PFSK-1 (cell line): ENCODE data around the gene DIP2A.

Source experiments
- FOXP2 ChIP-seq: optimal IDR thresholded peaks from 2 replicates; pipeline ENCODE3; 2011; ENCODE audit warnings: borderline replicate concordance, control low read depth, inconsistent platforms; ENCODE audit not compliant: insufficient read depth; ENCODE audit errors: extremely low read length, extremely low read depth
- POLR2AphosphoS5 ChIP-seq: IDR thresholded peaks from 2 replicates; pipeline ENCODE4 v1.6.1; 2012; ENCODE audit warnings: low read depth, mild to moderate bottlenecking, control low read depth, low read length, moderate library complexity
- SIN3A ChIP-seq: IDR thresholded peaks from 2 replicates; pipeline ENCODE4 v1.6.1; 2012; ENCODE audit warnings: mild to moderate bottlenecking, low read length, moderate library complexity, borderline replicate concordance; ENCODE audit not compliant: insufficient read depth
- TAF1 ChIP-seq: IDR thresholded peaks from 2 replicates; pipeline ENCODE4 v1.6.1; 2012; ENCODE audit warnings: low read length, control low read depth, borderline replicate concordance; ENCODE audit not compliant: insufficient read depth
- TF ChIP-seq, protein P1 (sequence below), 2 experiments: IDR thresholded peaks; 2 replicates each; pipeline versions ENCODE4 v1.6.1 to v1.8.0; 2011 to 2012; ENCODE audit warnings: low read depth in 2 of 2, low read length in 2 of 2, control low read depth in 1 of 2, inconsistent platforms in 1 of 2, mild to moderate bottlenecking in 1 of 2, moderate library complexity in 1 of 2; ENCODE audit not compliant: insufficient read depth in 1 of 2

The DIP2A gene

DNA sequence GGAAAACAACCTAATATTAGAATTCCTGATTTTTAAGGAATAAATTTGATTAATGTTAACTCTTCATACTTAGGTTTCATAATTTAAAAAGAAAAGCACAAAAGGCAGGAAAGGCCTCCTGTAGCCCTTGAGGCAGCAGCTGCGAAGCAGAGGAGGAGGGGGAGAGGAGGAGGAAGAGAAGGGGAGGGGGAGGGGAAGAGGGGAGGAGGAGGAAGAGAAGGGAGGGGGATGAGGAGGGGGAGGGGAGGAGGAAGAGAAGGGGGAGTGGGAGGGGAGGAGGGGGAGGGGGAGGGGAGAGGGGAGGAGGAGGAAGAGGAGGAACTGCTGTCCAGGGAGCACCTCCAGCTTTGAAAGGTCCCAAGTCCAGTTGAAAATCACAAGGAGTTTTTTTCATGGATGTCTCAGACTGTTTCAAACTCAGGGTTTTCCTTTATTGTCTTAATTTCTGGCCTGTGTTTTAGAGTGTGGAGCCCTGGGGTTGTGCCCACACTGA, 35.1 kb upstream of the DIP2A start:
- TF ChIP-seq, protein P1, sequence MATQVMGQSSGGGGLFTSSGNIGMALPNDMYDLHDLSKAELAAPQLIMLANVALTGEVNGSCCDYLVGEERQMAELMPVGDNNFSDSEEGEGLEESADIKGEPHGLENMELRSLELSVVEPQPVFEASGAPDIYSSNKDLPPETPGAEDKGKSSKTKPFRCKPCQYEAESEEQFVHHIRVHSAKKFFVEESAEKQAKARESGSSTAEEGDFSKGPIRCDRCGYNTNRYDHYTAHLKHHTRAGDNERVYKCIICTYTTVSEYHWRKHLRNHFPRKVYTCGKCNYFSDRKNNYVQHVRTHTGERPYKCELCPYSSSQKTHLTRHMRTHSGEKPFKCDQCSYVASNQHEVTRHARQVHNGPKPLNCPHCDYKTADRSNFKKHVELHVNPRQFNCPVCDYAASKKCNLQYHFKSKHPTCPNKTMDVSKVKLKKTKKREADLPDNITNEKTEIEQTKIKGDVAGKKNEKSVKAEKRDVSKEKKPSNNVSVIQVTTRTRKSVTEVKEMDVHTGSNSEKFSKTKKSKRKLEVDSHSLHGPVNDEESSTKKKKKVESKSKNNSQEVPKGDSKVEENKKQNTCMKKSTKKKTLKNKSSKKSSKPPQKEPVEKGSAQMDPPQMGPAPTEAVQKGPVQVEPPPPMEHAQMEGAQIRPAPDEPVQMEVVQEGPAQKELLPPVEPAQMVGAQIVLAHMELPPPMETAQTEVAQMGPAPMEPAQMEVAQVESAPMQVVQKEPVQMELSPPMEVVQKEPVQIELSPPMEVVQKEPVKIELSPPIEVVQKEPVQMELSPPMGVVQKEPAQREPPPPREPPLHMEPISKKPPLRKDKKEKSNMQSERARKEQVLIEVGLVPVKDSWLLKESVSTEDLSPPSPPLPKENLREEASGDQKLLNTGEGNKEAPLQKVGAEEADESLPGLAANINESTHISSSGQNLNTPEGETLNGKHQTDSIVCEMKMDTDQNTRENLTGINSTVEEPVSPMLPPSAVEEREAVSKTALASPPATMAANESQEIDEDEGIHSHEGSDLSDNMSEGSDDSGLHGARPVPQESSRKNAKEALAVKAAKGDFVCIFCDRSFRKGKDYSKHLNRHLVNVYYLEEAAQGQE (IDR thresholded peaks at IDR 0.05; ENCODE audit: insufficient read depth in 1 of 2, low read depth in 2 of 2, low read length in 2 of 2), result no peak

DNA sequence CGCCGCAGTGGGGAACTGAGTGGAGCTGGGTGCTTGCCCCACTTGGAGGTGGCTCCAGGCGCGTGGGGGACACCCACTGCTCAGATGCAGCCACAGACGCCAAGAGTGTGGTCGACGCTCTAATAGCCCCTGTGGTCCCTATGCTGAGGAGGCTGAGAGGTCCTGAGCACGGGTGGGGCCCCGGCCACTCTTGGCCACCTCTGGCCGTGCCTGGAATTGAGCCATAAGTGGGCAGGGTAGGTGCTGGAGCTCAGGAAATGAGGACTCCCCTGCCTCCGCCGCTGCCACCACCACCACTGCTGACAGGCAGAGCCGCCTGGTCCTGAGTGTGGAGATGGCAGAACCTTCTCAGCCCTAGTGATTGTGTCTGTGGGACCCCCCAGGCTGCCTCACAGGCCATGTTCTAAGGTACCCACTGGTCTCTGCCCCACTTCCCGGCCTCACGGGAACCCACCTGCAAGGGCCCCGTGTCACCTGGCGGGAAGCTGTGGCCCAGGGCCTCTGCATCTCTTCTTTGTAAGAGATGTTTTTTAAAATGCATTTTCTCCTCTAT, 34.6 kb upstream of the DIP2A start:
- TF ChIP-seq POLR2AphosphoS5 (no peak), SIN3A (no peak), FOXP2 (no peak), TAF1 (no peak)
- TF ChIP-seq, protein P1 (IDR thresholded peaks at IDR 0.05; ENCODE audit: insufficient read depth in 1 of 2, low read depth in 2 of 2, low read length in 2 of 2), result no peak

DNA sequence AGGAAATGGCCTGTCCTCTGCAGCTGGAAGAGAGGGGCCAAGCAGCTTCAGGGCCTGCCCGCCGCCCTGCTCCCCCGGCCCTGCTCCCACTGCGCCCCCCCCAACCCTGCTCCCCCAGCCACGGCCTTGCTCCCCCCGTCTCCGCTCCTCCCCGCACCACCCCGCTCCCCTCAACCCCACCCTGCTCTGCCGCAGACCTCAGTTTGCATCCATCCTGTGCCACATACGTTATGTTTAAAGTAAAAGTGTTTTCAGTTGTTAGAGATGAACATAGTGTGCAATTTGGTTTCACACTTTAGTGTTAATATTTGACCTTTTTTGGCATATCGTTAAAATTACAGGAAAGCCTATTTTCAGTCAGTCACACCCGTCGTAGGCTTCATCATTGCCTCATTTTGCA, 34.1 kb upstream of the DIP2A start:
- TF ChIP-seq, protein P1 (IDR thresholded peaks at IDR 0.05; ENCODE audit: insufficient read depth in 1 of 2, low read depth in 2 of 2, low read length in 2 of 2), result no peak
- TF ChIP-seq POLR2AphosphoS5 (no peak), FOXP2 (no peak), TAF1 (no peak), SIN3A (no peak)

DNA sequence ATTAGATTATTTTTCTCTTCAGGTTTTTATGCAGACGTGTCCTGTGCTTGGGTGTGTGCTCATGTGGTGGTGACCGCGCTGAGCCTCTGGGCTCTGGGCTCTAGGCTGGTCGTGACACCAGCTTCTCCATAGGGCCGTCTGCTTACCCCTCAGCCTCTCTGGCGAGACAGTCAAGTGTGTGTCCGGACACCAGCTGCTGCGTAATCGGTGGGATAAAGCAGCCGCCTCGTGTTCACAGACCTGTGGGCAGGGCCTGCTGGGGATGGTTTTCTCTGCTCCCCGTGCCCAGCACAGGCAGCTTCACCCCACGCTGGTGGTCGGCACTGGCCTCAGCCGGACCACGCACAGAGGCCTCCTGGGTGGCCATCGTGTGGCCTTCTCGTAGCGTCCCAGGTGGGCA, 33.6 kb upstream of the DIP2A start:
- TF ChIP-seq FOXP2, result no peak
- TF ChIP-seq SIN3A, result no peak
- TF ChIP-seq TAF1, result no peak
- TF ChIP-seq, protein P1 (IDR thresholded peaks at IDR 0.05; ENCODE audit: insufficient read depth in 1 of 2, low read depth in 2 of 2, low read length in 2 of 2), result no peak

DNA sequence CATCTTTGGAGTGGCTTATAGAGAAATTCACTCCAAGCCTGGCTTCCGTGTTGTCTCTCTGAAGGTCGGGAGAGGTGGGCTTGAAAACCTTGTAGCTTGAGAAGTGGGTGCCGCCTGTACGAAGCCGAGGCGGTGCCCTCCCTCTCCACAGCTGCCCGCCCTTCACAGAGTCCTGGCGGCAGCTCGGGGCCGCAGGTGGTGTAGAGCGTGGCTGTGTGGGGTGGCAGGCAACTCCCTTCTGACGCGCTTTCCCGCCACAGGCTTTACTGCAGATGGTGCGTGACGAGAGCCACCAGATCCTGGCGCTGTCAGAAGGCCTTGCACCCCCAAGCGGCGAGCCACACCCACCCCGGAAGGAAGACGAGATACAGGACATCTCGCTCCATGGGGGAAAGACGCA, 33.1 kb upstream of the DIP2A start:
- no peak for TF ChIP-seq POLR2AphosphoS5
- no peak for TF ChIP-seq FOXP2
- TF ChIP-seq TAF1, result no peak
- TF ChIP-seq, protein P1 (IDR thresholded peaks at IDR 0.05; ENCODE audit: insufficient read depth in 1 of 2, low read depth in 2 of 2, low read length in 2 of 2), result no peak
- TF ChIP-seq SIN3A, result no peak
